ENCODE results near the gene DOCK2.
"Not testable (repeated sequence)": the region's sequence is repeated elsewhere in the genome, so short reads cannot be mapped to it uniquely, and the experiment has no call there.

Gene DOCK2

GRCh38 chr5:169760229-169760628 is 123.2 kb downstream of the DOCK2 start:
- no peak for DNase-seq

DNA sequence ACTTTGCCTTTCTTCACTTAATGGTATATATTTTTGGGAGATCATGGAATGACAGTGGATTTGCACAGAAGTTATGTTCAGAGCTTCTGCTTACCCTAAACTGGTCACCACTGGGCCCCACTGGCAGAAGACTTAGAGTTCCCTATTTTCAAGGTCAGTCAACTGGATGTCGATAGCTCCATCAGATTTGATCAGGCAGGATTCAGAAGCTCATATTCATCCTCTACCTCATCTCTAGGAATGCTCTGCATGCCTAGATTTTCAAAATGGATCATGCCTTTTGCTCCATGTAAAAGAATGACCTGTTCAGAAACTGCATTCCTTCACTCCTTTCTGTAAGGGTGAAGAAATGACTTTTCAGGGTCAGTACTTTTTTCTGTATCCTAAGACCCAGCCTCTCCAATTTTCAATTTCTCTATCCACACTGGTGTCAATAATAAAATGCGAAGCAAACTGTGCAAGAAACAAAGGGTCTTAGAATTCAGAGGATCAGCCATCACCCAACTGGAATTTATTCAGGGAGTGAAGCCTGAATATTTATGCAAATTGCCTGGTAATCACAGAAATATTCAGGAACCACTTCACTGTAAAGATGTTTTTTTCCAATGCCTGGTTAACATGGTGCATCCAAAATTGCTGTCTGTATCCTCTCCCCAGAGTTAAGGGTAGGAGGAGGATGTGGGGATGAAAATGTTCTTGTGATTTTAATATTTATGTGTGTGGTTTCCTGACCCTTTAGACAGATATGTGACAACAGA is 125.4 kb downstream of the DOCK2 start:
- no peak for DNase-seq

DNA sequence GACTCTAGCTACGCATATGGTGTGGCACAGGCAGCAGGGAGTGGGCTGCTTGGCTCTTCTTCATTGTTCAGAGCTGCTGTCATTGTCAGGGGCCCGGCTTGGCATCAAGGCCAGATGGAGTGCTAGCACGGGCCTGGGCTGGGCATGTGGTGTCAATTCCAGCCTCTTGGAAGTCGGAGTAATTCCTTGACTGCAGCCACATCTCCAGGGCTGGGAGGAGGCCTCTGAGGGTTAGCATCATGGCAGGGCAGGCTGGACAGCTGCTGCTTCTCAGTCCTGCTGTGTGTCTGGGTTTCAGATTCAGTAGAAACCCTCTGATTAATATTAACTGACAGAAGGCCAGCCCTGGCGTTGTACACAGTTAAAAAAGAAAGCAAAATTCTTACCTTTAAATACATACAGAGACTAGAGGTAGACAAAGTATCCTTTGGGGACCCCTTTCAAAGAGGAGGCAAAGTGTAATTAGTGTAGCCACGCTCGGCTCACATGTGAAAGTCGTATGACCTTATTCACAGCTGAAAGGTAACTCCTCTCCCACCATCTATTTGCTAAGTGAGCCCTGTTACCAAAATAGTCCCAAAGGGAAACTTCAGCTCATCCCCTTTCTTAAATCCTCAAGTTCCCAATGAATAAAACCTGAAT is 126.4 kb downstream of the DOCK2 start:
- no peak for DNase-seq

- DNase-seq, result no peak
These were observed 126.9 kb downstream of the DOCK2 start for GRCh38 chr5:169764018-169764378.

GRCh38 chr5:169765176-169765996 is 128.3 kb downstream of the DOCK2 start:
- DNase-seq, result no peak

GRCh38 chr5:169766943-169767342 is 129.9 kb downstream of the DOCK2 start:
- DNase-seq, result not testable (repeated sequence)

GRCh38 chr5:169767938-169768337 is 130.9 kb downstream of the DOCK2 start:
- no peak for DNase-seq

DNA sequence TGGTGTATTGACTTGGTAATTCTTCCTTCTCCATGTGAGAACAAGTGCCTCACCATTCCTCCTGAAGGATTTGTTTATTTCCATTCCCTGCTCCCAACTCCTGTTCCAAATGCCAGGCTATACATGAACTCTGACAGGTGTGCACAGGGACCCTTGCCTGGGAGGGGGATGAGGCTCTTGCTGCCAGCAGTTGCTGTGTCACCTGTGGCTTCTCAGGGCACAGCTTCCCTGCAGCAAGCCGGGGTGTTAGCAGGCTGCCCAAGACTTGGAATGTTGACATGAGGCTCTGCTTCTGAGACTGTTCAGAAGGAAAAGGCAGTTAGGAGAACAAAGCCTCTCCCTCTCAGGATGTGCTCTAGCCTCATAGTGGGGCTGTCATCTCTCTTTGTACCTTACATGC is 131.3 kb downstream of the DOCK2 start:
- no peak for DNase-seq

GRCh38 chr5:169770109-169770508 is 133.0 kb downstream of the DOCK2 start:
- DNase-seq, result no peak

- no peak for DNase-seq
These were observed 135.2 kb downstream of the DOCK2 start for GRCh38 chr5:169772256-169772655.

DNA sequence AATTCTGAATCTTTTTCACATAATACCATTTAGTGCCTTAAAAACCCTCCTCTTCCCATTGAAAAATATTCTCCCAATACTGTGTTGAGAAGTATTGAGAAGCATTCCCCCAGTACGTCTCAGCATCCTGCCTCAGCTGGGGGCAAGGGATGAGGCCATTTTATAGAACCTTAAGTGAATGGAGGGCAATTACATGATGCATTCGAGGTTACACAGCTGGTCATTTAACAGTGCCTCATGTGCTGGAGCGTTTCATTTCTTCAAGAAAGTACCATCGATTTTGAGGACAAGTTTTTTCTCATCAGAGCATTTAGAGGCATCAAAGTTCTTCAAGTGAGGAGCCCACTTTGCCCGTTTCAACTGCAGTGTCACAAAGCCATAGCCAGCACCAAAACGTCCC is 135.6 kb downstream of the DOCK2 start:
- no peak for DNase-seq

DNA sequence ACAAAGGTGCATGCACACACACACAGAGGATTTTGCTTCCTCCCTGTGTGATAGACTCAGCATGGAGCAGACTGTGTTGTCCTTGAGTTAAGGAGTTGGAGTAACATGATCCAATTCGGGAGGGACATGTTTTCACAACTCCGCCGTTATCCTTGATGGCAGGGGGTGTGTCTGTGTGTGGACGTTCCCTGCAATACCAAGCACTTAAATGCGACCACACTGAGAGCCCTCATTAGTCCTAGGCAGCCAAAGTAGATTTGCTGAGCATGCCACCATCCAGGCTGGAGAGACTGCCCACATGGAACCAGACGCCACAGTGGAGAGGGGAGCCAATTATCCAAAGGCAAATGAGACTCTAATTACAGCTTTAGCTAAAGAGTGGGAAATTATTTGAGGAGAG is 140.1 kb downstream of the DOCK2 start:
- no peak for DNase-seq

GRCh38 chr5:169778622-169779596 is 141.8 kb downstream of the DOCK2 start:
- no peak for DNase-seq

DNA sequence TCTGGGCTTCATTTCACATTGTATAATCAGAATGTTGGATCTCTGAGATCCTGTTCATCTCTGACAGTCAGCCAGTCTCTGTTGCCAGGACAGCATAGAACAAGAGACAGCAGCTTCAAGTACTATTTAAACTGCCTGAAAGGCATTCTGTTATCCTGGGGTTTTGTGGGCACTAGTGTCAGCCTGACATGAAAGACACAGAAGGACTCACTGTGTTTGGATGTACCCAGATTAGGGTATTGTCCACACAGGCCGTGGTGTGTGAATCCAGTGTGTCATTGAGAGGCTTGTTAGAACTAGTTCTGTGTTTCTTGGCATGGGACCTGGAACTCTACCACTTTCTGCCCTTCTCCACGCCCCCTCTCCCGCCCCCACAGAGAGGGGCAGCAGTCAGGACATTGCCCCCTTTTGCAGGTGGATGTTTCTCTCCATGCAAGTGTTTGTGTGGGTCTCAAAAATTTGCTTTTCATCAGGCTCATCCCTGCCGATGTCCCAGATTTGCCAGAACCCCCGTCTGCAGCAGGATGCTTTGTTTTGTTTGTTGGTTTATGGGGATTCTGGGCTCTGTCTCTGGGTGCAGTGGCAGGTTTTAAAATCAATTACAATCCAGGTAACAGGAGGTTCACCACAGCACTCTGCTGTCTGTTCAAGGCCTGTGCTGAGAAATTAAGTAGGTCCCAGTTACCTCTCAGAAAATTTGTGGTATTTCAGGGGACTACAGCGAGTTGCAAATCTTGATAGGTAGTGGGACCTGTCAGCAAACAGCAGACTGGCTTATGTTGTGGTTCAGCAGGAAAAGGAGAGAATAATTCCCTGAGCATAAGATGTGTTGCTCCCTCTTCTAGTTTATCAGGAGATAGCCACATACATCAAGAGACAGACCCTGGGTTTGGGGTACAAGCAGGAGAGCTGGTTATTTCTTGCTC is 144.6 kb downstream of the DOCK2 start:
- DNase-seq, result no peak

DNA sequence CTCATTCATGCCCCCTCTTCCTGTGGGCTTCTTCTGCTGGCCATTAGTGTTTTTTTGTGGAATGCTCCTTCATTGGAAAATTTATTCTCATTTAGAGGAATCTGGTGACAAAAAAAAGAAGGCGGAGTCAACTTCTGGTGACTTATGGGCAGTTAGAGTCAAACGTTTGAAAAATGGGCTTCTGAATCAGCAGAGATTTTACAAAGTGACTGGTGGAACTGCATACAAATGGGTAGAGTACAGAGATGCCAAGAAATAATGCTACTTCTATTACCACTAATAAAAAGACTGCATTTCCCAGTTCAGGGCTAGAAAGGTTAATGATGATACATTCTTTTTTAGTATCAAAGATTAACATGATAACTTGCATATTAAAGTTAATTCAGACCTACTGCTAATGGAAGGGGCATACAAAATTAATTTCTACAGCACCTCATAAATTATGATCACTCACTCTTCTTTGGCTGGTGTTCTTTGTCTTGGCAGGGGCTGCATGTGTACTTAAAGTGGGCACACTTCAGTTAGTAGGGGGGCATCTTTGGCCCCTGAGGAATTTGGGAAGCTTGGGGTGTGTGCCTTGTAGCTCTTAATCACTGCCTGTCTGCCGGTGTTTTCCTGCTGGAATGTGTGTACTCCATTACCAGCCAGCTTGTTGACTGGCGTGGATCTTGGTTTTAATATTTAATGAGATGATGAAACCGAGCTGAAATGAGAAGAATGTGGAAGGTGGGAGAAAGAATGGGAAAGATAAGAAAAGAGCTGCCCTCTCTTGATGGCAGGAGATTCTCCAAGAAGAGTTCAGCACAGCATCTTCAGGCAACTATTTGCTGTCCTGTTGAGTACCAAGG is 148.9 kb downstream of the DOCK2 start:
- DNase-seq, result no peak

DNA sequence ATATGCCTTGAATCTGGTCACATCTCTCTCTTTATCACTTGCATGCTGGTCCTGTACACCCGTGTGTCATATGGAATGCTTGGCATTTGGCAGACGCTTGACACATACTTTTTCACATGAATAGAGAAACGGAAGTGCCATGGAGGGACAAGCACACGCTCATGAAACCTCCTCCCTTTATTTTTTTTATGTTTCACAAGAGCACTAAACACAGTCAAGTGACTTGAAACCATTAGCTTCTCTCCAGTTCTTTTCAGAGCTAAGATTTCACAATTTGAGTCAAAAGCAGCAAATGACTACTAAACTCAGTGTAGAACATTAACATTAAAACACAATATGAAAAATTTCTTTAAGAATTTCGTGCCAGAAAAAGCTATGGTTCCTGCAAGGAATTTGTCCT is 151.1 kb downstream of the DOCK2 start:
- DNase-seq, result no peak

DNA sequence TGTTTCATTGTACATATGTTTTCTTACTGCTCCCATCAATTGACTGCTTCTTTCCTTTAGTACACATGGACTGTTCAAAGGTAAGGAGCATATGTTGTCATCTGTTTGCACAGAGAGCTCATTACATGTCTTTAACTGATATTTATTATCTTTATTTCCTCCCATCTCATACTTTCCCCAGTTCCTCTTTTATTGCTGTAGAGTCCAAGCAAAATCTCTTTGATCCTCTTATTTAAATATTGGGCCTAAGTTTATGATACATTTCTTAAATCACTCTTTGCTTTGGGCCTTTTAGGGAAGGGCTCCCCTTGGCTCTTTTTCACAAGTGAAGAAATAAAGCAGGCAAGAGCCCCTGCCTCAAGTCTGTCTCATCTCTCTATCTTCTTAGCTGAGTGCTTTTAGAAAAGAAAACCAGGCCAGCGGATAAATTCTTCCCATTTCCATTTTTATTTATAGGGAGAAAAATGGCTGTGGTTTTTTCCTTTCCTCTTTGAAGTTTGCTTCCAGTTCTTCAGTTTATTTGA is 152.4 kb downstream of the DOCK2 start:
- DNase-seq, result no peak

DNA sequence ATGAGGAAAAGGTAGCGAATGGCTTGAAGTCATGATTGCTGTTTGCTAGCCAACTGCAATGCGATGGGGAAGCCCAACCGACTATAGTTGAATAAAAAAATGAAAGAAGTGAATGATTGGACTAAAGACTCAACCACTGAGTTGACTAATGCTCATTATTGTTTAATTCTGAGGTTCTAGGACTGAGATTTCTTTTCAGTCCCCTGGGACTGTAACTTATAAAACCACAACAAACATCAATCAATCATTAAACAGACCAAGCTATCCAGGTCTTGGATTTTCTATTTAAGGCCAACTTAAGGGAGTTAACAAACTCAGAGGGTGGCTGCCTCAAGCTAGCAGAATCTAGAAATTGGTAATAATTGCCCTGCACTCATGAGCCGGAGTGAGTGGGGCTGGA is 154.2 kb downstream of the DOCK2 start:
- no peak for DNase-seq

- no peak for DNase-seq
These were observed 158.3 kb downstream of the DOCK2 start for GRCh38 chr5:169795338-169795737.

- DNase-seq, result no peak
These were observed 159.7 kb downstream of the DOCK2 start for GRCh38 chr5:169796731-169797130.
